Uterus (tissue), 2 donors: ENCODE results near the gene FAM118B.

Experiments used
- CTCF ChIP-seq, 4 experiments: fragments of 200-600 bp in 2 of 4; fragments of 450-650 bp in 2 of 4; sonication (generic) in 2 of 4; IDR thresholded peaks; one replicate each; pipeline ENCODE4 v1.5.1; 2016 to 2019; ENCODE audit warnings: antibody characterized with exemption in 4 of 4, mild to moderate bottlenecking in 2 of 4, moderate library complexity in 1 of 4
- POLR2A ChIP-seq, 2 donors: fragments of 450-650 bp; IDR thresholded peaks; one replicate each; pipeline ENCODE4 v1.6.1; 2016; ENCODE audit warnings: antibody characterized with exemption in 2 of 2, mild to moderate bottlenecking in 1 of 2, moderate library complexity in 1 of 2

GRCh38 chr11:126163074-126163700 lies 48.4 kb upstream of the FAM118B start:
- TF ChIP-seq CTCF (IDR thresholded peaks at IDR 0.05), result no peak
- TF ChIP-seq POLR2A (IDR thresholded peaks at IDR 0.05), result no peak
